K562 treated with DMSO at 1 percent for 4 hours (cell line): ENCODE data around the gene KLHL14. TPM values are rescaled to one million over a fixed set of nuclear protein-coding genes. Genes with fewer than 3 reads are reported as not detected.

Experiments
- total RNA-seq: library from RNA; unstranded; fragments of 300-600 nt; gene quantifications from 2 replicates; pipeline ENCODE4 v1.2.3, GENCODE V29; 2022; ENCODE audit not compliant: insufficient read depth

KLHL14 gene
- not detected in 2 replicates for total RNA-seq

GRCh38 chr18:32772581-32773381, at the start of gene KLHL14:
Gene KLHL14 (minus strand): TSS chr18:32773023. CDS start chr18:32770591, 2,432 bp downstream.

